GM21515 (cell line): ENCODE measurements around the gene AP5B1.

Source experiments
- ATAC-seq: cut with Tn5 transposase; IDR thresholded peaks from one replicate; pipeline ENCODE4 v1.9.1; 2021; ENCODE audit not compliant: unreplicated experiment

The AP5B1 gene

DNA sequence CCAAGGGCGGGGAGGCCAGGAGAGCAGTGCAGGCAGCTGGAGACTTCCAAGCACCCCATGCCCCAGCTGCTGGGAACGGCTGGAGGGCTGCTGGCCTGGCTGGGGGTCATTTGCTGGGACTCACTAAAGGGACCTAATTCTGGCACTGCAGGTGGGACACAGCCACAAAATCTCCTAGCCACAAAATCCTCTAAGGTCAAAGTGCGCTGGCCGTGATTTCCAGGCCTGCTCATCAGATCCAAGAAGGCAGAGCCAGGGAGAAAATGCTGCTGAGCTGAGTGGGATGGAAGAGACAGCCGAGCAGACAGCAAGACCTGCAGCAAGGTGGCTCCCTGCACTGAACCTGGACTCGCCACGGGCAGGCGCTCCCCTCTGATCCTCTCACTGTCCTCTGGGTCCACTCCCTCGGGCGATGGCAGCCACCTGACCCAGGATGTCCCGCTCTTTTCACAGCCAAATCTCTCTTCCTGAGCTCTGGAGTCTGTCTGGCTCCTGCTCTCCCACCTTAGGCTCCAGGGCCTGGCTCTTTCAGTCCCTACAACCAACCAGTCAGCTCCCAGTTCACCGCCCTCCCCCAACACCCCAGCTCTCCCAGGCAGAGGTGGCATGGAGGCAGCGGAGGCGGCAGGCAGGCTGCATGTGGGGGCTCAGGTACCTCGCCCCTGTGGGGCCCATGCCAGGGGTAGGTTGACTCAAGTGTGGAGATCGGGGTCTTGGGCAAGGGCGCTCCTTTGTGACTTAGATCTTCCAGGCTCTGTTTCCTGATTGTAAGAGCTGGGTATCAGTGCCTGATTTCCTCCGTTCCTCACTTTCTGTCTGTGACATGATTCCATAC, 20.6 kb upstream of the AP5B1 start:
- ATAC-seq = no peak

DNA sequence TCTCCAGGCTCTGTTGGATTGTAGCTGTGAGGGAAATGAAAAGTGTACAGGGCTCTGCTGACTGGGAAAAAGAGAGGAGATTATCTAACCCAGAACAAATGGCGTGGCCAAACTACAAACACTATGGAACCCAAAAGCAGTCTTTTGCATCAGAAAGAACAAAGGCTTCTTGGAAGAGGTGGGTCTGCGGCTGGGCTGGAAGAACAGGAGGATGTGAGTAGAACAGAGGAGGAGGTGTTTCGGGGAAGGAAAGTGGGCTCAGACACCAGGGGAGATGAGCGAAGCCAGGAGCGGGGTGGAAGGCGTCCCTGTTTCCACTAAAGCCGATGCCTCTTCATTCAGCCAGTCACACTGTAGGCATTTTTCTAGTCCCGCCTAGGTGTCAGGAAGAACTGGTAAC, 18.1 kb upstream of the AP5B1 start:
- no peak for ATAC-seq

DNA sequence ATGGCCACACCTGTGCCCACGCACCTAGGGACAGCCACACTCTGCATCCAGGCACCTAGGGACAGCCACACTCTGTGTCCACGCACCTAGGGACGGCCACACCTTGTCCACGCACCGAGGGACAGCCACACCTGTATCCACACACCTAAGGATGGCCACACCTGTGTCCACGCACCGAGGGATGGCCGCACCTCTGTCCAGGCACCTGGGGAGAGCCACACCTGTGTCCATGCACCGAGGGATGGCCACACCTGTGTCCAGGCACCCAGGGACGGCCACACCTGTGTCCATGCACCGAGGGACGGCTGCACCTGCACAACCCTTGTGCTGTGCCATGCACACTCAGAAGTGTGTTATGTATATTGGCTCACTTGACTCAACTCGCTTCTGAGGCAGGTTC, 16.9 kb upstream of the AP5B1 start:
- no peak for ATAC-seq

DNA sequence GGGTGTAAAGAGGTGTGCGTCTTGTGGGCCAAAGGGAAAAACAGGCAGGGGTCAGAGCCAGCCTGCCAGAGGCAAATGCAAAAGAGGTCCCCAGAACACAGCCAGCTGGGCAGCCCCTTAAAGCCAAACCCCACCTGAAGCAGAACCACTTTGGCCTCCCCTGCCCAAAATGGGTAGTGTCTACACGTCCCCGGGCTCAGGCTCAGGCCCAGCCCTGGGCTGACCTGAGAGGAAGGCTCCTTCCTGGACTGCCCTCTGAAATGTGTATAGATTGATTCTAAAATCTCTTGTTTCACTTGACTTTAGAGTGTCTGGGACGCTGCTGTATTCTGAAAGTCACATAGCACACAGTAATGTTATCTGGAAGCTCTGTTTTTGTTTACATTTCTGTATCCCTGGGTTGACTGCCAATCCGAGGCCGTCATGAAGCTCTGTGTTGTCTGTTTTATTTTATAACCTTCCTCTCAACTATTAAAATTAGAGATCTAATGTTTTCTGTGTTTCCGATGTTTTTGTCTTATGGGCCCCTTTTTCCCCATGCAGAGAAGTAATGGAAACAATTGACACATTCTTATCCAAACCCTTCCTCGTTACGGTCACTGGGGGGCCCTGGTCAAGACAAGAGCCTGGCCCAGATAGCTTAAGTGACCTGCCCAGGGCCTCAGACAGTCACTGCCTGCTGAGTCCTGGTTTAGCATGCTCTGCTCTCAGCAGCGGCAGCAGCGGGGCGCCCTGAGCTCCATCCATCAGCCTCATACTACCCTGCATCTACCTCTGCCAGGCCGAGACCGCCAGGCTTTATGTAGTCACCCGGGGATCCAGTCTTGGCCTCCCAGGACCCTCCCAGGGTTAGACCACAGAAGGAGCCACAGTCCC, 16.2 kb upstream of the AP5B1 start:
- no peak for ATAC-seq

DNA sequence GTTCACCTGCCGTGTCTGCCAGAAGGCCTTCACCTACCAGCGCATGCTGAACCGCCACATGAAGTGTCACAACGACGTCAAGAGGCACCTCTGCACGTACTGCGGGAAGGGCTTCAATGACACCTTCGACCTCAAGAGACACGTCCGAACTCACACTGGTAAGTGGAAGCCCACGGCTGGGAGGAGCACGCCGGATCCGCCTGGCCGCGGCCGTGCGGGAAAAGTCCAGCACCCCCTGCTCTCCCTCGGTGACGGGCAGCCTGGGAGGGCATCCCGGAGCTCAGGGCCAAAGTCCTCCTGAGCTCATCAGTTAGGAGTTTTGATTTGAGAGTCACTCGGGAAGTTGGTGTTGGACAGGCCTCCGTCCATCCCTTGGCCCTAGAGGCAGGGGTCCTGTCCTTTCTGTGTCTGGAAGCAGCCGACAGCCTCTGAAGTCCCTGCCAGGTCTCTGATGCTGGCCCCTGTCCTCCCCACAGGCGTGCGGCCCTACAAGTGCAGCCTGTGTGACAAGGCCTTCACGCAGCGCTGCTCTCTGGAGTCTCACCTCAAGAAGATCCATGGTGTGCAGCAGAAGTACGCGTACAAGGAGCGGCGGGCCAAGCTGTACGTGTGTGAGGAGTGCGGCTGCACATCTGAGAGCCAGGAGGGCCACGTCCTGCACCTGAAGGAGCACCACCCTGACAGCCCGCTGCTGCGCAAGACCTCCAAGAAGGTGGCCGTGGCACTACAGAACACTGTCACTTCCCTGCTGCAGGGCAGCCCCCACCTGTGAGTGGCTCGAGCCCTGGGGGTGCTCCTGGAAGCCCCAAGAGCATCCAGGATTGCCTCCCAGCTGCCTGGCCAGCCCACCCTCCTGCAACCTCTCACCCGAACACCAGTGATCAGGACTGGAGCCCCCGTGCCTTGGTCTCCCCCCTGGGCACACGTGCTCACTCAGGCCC, 14.1 kb upstream of the AP5B1 start:
- no peak for ATAC-seq

DNA sequence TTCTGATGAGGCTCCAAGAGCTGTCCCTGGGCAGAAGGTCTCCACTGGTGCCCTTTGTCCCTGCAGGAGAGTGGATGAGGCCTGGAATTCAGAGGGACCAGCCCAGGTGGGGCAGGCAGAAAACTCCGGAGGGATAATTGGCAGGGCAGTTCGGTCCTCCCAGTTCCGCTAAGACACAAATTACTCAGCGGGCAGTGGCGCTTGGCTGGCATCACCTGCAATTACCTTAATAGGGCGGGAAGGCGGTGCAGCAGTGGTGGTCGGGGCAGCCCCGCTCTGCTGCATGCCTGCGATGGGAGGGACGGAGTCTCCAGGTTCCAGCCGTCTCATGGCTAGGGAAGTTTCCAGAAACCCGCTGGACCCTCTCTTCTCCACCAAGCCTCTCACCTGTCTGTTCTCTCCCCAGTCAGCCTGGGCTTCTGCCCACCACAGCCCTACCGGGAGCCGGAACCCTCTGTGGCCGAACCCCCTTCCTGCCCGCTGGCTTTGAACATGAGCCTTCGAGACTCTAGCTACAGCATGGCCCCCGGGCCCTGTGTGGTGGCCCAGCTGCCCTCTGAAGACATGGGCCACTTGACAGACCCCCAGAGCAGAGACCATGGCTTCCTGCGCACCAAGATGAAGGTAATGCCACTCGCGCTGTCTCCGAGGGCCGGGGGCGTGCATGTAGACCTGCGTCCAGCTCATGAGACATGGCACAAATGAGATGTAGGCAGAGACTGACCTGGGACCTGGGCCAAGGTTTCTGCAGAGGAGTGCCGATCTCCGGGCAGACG, 13.0 kb upstream of the AP5B1 start:
- ATAC-seq = no peak

DNA sequence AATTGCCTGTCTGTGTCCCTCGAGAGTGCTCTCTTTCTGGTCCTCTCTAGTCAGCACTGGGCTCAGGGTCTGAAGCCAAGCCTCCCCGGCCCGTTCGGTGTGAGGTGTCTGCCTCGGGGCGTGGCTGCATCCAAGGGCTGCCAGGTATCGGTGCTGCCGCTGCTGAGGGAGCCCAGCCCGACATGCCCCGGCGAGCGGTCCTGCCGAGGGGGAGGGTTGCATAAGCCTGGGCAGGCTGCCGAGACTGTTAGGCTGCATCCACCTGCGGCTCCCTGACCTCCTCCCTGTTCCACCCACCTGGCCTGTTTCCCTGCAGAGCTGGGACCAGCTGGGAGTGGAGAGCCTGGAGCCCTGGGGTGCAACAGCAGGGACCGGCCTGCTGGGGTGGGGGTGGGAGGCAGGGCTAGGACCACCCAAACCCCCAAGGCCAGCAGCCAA, 12.4 kb upstream of the AP5B1 start:
- ATAC-seq = no peak

DNA sequence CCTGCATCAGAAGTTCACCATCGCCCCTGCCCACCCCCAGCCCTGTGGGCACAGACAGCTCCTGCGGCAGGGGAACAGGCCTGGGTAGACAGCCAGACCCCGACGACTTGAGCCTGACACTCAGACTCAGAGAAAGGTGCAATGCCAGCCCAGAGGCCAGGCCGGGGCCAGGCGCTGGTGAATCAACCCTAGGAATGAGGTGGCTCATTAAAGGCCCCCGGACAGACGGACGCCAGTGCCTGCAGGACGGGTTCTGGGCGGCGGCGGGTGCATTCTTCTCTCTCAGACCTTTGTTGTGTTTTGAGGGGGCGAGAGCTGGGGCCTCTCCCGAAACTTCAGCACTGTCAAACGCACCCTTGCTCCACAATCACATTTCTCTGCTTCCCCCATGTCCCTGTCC, 11.7 kb upstream of the AP5B1 start:
- no peak for ATAC-seq

DNA sequence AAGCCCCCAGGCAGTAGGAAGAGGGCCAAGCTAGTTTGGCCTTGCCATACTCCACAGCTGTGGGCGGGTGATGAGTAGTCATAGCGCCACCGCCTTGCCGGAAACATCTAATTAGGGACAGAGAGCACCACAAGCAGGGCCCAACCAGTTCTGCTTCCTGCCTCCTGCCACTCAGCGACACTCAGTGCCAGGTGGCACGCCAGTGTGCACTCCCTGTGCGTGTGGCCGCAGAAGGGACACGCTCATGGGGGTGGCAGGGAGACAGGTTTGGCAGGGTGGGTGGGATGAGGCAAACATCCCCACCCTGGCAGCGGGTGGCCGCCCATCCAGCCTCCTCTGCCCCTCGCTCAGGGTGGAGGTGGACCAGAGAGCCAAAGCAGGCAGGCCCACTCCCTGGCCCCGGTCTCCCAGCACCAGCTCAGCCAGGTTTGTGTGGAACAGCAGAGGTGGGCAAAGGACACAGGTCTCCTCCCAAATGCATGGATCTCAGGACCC, 11.0 kb upstream of the AP5B1 start:
- peak; percentile 66 for ATAC-seq

DNA sequence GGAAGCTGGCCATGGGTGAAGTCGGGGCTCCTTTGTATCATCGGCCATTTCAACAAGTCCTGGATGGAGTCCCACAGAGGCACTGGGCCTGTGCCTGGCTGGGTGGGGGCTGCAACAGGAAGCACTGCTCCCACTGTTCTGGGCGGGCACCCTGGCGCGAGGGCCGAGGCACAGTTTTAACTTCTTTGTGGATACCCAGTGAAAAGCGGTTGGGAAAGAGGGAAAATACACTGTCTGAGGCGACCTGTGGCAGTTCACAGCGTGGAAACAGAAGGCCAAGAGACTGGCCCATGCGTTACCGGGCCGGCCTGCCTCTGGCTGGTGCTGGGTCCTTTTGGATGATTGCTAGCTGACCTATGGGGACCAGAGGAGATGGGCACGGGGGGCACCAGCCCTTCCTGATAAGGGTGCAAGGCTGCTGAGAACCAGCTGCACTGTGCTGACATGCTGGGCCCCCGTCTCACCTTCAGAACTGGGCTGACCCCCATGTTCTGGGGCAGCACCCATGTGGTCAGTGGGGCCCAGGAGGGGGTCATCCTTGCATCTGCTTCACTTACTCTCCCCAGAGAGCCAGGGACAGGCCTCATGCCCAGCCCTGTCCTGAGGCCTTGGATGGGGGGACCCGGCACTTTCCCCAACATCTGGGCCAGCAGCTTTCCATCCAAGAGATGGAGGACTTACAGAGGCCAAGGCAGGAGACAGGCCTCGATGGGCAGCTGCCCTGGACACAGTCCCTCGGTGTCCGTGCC, 10.3 kb upstream of the AP5B1 start:
- no peak for ATAC-seq

DNA sequence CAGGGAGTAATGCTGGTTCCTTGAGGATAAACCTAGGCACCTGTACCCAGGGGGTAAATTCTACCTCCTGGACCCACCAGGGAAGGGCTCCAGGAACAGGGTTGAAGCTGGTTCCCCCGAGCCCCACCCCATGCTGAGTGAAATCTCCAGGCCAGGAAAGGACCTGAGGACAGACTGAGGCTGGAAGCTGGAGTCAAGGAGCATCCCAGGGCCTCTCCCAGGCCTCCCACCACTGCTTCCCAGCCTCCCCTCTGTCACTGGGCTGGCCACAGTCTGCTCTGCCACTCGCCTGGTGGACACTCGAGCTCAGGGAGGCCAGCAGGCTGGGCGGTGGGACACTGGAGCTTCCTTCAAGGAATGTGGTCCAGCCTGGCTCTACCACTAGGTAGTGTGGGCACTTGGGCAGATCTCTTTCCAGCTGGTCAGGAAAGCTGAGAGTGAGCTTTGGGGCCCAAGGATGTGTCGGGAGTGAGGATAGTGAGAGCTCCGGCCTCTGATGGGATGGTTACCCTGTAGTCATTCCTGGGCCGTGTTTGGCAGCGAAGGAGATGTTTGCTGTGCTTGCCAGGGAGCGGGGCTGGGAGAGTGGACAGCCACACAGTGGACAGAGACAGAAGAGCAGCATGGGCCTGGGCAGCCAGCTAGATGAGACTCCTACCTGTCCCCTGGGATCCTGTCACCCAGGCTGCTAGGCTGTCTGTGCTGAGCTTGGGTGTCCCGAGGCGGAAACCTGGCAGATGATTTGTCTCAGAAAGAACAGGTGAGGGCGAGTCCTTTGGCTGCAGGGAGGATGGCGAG, 9.5 kb upstream of the AP5B1 start:
- ATAC-seq = no peak

DNA sequence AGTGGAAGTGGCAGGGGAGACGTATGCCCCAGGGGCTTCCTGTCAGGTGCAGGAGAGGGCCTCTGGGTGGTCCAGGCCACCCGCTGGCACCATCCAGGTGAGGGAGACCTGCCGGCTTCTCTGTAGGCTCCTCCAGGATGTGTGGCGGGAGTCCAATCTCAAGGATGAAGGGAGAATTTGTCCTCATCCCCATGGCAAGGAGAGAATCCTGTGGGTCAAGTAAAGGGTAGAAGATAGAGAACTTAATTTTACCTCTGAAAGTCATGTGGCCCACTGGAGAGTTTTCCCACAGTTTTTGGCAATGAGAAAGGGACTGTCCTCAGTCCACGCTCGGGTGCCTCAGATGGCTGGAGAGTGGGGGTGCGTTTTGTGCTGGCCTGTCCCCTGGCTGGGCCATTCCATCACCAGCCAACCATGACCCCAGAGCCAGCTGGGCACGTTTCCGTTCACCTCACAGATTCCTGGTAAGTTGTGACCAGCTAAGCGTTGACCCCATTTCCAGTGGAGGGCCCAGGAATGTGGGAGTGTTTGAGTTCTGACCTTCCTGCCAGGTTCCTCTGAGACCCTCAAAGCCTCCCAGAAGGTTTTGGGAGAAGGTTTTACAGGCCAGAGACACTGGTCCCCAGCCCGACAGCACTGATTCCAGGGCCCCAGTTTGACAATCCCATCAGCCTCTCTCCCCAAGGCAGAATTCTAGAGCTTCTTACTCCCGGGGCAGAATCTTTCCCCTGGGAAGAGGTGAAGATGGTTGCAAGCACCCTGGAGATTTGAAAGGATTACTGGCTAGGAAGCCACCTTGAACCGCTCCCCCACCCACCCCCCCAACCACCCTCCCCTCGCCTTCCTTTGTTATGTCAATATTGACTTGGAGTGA, 8.7 kb upstream of the AP5B1 start:
- ATAC-seq = no peak

DNA sequence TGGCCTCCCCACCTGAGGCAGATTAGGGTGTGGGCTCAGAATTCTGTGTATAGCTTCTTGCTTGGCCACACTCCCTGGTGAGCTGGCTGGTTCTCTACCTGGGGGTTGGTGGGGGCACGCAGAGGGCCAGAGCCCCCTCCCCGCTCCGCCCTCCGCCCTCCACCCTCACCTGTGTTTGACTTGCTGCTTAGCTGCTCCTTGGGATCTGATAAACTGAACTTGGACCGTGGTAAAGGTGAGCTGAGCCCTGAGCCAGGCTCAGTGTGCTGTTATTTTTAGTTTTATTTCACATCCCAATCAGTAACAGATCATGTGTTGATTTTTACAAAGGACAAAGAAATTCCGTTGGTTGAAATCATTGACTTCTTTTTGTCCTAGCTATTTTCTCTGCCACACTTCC, 8.0 kb upstream of the AP5B1 start:
- ATAC-seq = no peak

DNA sequence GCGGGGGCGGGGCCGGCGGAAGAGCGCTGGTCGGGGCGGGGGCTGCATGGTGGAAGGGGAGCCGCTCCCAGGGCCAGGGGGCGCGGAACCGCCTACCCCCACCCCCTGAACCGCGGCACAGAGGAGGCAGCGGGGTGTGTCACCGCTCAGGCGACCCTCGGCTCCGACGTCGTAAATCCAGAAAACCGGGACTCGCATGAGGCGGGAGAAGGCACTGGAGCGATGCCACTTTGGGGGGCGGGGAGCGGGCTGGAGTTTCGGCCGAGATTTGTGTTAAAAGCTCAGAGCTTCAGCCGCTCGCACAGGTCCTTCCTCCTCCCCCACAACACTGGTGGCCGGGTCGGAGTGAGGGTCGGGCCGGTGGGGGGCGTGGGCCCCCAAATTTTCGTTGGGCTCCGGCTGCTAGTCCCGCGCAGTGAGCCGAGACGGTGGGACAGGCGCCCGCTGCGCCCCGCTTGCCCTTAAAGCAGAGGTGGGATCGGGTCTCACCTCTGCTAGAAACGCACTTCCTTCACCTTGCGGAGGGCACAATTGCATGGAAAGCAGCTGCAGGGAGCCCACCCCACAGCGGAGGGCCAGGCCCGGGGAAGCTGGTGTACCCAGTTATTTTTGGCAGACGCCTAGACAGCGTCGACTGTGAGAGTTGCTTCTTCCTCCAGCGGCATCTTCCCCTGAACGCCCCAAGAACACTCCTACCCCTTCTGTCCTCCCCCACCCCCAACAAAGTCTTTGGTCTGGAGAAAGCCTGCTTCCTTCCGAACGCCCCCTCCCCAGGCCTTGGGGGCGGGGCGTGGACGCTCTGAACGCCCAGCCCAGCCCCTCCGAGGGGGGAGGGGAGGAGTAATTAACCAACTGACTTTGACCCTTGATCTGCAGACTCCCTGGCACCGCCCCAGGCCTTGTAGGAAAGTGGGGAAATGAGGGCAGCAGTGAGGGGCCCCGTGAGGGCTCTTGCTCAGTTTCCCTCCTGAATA, 7.2 kb upstream of the AP5B1 start:
- ATAC-seq = no peak

DNA sequence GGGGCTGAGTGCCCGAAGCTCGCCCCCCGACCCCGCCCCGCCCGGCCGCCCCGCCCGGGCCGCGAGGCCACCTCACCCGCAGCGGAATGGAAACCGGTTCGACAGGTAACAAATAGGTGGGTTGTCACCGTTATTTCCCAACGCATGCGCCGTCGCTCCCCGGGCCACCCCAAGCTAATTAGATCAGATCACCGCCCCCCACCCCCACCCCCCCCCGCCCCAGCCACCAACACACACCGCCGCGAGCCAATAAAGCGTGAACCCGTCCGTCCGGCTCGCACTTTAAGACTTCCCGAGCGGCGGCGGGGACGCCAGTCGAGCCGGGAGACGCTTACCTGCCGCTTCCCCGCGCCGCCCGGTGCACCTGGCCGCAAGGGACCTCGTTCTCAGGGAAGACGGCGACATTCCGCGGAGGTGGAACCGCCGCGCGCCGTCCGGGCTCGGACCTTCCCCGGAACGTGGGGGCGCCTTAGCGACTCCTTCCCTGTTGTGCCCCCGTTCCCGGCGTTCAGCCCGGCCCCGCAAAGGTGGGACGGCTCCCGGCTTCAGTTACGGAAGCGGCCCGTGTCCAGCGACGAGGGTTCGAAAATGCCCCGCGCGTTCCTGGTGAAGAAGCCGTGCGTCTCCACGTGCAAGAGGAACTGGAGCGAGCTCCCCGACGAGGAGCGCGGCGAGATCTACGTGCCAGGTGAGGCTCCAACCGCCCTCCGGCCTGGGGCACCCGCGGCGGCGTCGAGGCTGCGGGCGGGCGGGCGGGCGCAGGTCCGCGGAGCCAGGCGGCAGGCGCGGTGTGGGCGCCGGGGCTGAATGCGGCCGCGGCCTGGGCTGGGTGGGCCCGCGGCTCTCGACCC, 6.2 kb upstream of the AP5B1 start, which contains the start of gene OVOL1:
TSS of gene OVOL1 (plus strand) at position 278 of the 851 bp plus-strand sequence. CDS start at position 589, 311 bp downstream.
- ATAC-seq = no peak
